Kidney epithelial cell (primary cell): Measurements from ENCODE around the gene NRG2. TPM values are rescaled to one million over a fixed set of nuclear protein-coding genes. Genes with fewer than 3 reads are reported as not detected.
A peak's percentile ranks its signal among the peaks of the same experiment; 100 is the strongest.

Experiments used
- DNase-seq: peaks from one replicate; pipeline ENCODE4 v3.0.0-alpha.2; 2010; ENCODE audit warnings: low read depth
- H3K27me3 ChIP-seq: 2 replicates; pipeline ENCODE4 v1.6.0; 2011; ENCODE audit warnings: low read length; ENCODE audit not compliant: control insufficient read depth, insufficient read depth
- H3K36me3 ChIP-seq: 2 replicates; pipeline ENCODE4 v1.5.1; 2011; ENCODE audit warnings: low read length; ENCODE audit not compliant: control insufficient read depth, insufficient read depth
- H3K4me3 ChIP-seq: 2 replicates; pipeline ENCODE4 v1.5.1; 2011; ENCODE audit warnings: low read depth, mild to moderate bottlenecking, control low read depth, low read length
- total RNA-seq: library from RNA; depleted of rRNA; stranded (reverse); fragments of >200 nt; gene quantifications from 2 replicates; pipeline ENCODE4 v1.2.3, GENCODE V29; 2015
- TF ChIP-seq, protein P1 (sequence below): IDR thresholded peaks from 2 replicates; pipeline ENCODE4 v1.5.1; 2011; ENCODE audit warnings: mild to moderate bottlenecking, moderate library complexity, low read length, control low read depth, inconsistent platforms; ENCODE audit not compliant: insufficient read depth, poor library complexity, severe bottlenecking

The NRG2 gene
- total RNA-seq, 1 donor from 2014 or later, result not detected

DNA sequence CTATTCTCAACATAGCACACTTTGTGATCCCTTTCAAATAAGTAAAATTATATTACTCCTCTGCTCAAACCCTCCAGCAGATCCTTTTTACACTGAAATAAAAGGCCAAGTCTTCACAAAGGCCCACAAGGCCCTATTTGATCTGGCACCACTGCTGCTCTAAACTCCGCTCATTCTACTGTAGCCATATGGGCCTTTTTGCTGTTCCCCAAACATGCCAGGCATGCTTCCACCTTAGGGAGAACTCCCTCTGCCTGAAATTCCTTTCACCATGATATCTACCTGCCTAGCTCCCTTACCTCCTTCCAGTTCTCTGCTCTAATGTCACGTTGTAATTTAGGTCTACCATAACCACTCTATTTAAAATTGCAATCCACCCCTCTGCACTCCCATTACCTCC, 28.3 kb downstream of the NRG2 start:
- no peak for DNase-seq
- TF ChIP-seq, protein P1, sequence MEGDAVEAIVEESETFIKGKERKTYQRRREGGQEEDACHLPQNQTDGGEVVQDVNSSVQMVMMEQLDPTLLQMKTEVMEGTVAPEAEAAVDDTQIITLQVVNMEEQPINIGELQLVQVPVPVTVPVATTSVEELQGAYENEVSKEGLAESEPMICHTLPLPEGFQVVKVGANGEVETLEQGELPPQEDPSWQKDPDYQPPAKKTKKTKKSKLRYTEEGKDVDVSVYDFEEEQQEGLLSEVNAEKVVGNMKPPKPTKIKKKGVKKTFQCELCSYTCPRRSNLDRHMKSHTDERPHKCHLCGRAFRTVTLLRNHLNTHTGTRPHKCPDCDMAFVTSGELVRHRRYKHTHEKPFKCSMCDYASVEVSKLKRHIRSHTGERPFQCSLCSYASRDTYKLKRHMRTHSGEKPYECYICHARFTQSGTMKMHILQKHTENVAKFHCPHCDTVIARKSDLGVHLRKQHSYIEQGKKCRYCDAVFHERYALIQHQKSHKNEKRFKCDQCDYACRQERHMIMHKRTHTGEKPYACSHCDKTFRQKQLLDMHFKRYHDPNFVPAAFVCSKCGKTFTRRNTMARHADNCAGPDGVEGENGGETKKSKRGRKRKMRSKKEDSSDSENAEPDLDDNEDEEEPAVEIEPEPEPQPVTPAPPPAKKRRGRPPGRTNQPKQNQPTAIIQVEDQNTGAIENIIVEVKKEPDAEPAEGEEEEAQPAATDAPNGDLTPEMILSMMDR, result no peak
- no peaks in the 10 kb centered on the region for H3K36me3 ChIP-seq

DNA sequence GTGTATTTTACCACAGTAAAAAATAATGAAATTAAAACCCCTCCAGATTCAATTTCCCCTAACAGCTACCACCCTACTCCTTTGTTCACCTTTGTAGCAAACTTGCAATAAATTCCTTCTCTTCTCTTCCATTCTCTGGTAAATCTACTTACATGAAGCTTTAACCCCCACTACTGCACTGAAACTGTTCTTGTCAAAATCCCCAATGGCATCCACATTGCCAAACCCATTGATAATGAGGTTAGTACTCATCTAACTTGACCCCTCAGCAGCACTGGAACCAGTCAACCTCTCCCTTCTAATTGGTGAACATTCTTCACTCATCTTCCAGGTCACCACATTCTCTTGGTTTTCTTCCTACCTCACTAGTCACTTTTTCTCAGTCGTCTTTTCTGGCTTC, 29.6 kb downstream of the NRG2 start:
- DNase-seq, result no peak
- TF ChIP-seq, protein P1, result no peak
- Histone ChIP-seq H3K27me3 (peaks cover 10% of the 10 kb centered on the region), H3K4me3 (no peak overlapping the region), H3K36me3 (no peaks in the 10 kb centered on the region)

More for the DNA sequence above, 28.3 kb downstream of the NRG2 start:
- Histone ChIP-seq H3K4me3 (no peak overlapping the region), H3K27me3 (peaks cover 13% of the 10 kb centered on the region)

DNA sequence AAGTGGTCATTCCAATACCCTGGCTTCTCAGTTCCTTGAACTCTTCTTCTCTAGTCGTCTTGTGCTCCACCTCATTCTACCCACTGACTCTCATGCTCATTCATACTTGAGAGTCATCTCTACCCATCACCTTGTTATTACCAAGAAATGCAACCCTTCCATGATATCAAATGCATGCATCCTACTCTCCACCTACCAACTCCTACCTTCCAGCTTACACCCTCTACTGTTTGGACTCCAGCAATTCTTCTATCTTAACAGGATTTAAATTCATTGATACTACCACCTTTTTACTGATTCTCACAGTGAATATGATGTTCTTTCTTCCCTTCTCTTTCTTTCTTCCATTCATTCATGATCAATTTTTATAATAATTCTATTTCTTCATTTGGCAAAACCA, 30.7 kb downstream of the NRG2 start:
- Histone ChIP-seq H3K4me3 (no peak overlapping the region), H3K27me3 (peaks cover 2% of the 10 kb centered on the region), H3K36me3 (no peaks in the 10 kb centered on the region)
- DNase-seq, result no peak
- TF ChIP-seq, protein P1, result no peak

DNA sequence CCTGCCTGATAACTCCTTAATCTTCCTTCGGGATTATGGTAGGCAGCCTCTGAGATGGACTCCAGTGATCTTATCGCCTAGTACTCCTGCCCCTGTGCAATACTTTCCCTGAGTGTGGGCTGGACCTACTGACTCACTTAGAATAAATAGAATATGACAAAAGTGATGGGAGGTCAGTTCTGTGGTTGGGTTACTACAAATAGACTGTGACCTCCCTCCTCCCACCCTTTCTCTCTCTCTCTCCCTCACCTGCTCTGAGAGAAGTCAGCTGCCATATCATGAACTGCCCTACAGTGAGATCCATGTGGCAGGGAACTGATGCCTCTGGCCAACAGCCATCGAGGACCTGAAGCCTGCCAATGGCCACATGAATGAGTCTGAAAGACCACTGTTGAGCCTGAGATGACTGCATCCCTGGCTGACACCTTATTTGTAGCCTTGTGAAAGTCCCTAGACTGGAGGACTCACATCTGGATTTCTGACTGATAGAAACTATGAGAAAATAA, 31.7 kb downstream of the NRG2 start:
- peak; percentile 38 for DNase-seq
- Histone ChIP-seq H3K4me3 (no peak overlapping the region), H3K27me3 (peaks cover 2% of the 10 kb centered on the region), H3K36me3 (no peaks in the 10 kb centered on the region)
- TF ChIP-seq, protein P1, result no peak

DNA sequence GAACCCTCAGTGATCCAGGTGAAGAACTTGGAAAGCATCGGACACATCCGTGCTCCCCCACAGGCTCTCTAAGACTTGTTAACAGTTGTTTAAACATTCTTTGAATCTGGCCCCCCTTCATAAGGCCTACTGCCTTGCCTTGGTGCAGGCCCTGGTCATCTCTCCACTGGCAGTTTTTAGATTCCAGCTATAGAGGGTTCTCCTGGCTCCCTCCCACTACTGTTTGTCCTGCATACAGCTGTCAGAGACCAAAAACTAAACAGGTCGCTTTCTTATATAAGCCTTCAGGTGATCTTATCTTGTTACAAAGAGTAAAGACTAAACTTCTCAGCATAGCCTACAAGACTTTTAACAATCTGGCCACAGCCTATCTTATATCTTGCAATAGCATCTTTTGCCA, 32.3 kb downstream of the NRG2 start:
- TF ChIP-seq, protein P1, result no peak
- peaks cover 6% of the 10 kb centered on the region for H3K27me3 ChIP-seq

DNA sequence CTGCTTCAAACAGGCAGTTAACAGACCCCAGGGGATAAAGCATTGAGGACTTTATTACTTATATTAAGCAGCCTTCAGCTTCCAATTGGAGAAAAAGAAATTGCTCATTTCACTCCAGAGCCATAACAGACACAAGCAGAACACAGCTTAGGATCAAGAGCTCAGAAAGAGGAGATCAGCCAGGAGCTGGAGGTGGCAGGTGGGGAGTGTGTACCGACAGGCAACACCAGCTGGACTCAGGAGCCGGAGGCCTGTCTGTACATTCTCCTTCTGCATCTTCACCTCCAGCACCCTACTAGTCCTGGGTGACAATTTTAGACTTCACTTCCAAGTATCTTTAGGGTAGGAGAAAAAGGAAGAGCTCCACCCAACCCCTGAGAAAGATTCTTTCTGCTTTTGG, 35.8 kb downstream of the NRG2 start:
- peaks cover 14% of the 10 kb centered on the region for H3K27me3 ChIP-seq
- no peak for DNase-seq
- TF ChIP-seq, protein P1, result no peak

More for the DNA sequence above, 32.3 kb downstream of the NRG2 start:
- Histone ChIP-seq H3K4me3 (no peak overlapping the region), H3K36me3 (no peaks in the 10 kb centered on the region)
- no peak for DNase-seq

More for the DNA sequence above, 35.8 kb downstream of the NRG2 start:
- H3K4me3 ChIP-seq, result no peak overlapping the region
- no peaks in the 10 kb centered on the region for H3K36me3 ChIP-seq
